Measurements from ENCODE around the gene KCTD19. TPM values are rescaled to one million over a fixed set of nuclear protein-coding genes. Genes with fewer than 3 reads are reported as not detected.

Gene KCTD19
- total RNA-seq, 1 experiment from 2014 or later, result not detected

- POLR2A ChIA-PET, result no interaction called here
- H3K27me3 Mint-ChIP-seq (ENCODE audit: insufficient read depth, unreplicated experiment), result no peaks in the 10 kb centered on the region
- no peak overlapping the region for H3K4me3 Mint-ChIP-seq (ENCODE audit: unreplicated experiment)
- intact Hi-C loops (cut with micrococcal nuclease; ENCODE audit: unreplicated experiment), result loop anchor here (5.0 kb wide), 1 partner anchor 42 kb away; no protein-coding TSS in a partner anchor
- H3K9me3 Mint-ChIP-seq (ENCODE audit: unreplicated experiment), result no peaks in the 10 kb centered on the region
- no peak overlapping the region for H3K4me3 ChIP-seq (ENCODE audit: low read depth, low read length)
- TF ChIP-seq, protein P1, sequence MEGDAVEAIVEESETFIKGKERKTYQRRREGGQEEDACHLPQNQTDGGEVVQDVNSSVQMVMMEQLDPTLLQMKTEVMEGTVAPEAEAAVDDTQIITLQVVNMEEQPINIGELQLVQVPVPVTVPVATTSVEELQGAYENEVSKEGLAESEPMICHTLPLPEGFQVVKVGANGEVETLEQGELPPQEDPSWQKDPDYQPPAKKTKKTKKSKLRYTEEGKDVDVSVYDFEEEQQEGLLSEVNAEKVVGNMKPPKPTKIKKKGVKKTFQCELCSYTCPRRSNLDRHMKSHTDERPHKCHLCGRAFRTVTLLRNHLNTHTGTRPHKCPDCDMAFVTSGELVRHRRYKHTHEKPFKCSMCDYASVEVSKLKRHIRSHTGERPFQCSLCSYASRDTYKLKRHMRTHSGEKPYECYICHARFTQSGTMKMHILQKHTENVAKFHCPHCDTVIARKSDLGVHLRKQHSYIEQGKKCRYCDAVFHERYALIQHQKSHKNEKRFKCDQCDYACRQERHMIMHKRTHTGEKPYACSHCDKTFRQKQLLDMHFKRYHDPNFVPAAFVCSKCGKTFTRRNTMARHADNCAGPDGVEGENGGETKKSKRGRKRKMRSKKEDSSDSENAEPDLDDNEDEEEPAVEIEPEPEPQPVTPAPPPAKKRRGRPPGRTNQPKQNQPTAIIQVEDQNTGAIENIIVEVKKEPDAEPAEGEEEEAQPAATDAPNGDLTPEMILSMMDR (IDR thresholded peaks at IDR 0.05; ENCODE audit: insufficient read depth in 1 of 2, low read depth in 1 of 2, low read length in 1 of 2, severe bottlenecking in 1 of 2, unreplicated experiment in 1 of 2), result no peak
- H3K36me3 Mint-ChIP-seq (ENCODE audit: insufficient read depth, unreplicated experiment), result peaks cover 11% of the 10 kb centered on the region
- no peak for DNase-seq
- peaks cover 6% of the 10 kb centered on the region for H3K4me1 Mint-ChIP-seq (ENCODE audit: low read depth, unreplicated experiment)
- H3K9me3 ChIP-seq, result no peaks in the 10 kb centered on the region
- H3K27ac Mint-ChIP-seq (ENCODE audit: unreplicated experiment), result no peak overlapping the region
- H3K4me1 ChIP-seq, result peaks cover 15% of the 10 kb centered on the region
- no peaks in the 10 kb centered on the region for H3K36me3 ChIP-seq (ENCODE audit: control insufficient read depth, insufficient read depth, low read length)
- H3K27me3 ChIP-seq (replicated peaks; ENCODE audit: control insufficient read depth, insufficient read depth, low read length), result no peaks in the 10 kb centered on the region
- CTCF ChIA-PET, result interaction anchor here (1.2 kb wide), 1 partner anchor 44 kb away, joined by 3 read pairs; no protein-coding TSS in a partner anchor
- no TSS peak for BruUV-seq (replicated peaks)
Measured at GRCh38 chr16:67294938-67295361, 31.6 kb downstream of the KCTD19 start.

- no TSS peak for BruUV-seq (replicated peaks)
Measured at GRCh38 chr16:67294171-67294757, 32.3 kb downstream of the KCTD19 start.

GRCh38 chr16:67291461-67291860, 35.1 kb downstream of the KCTD19 start:
- Mint-ChIP-seq H3K27me3 (ENCODE audit: insufficient read depth, unreplicated experiment) (no peaks in the 10 kb centered on the region), H3K9me3 (ENCODE audit: unreplicated experiment) (no peaks in the 10 kb centered on the region), H3K4me1 (ENCODE audit: low read depth, unreplicated experiment) (peaks cover 3% of the 10 kb centered on the region), H3K36me3 (ENCODE audit: insufficient read depth, unreplicated experiment) (peaks cover 20% of the 10 kb centered on the region), H3K27ac (ENCODE audit: unreplicated experiment) (no peak overlapping the region), H3K4me3 (ENCODE audit: unreplicated experiment) (no peak overlapping the region)
- DNase-seq, result no peak
- intact Hi-C loops (cut with micrococcal nuclease; ENCODE audit: unreplicated experiment), result loop anchor here (5.0 kb wide), 1 partner anchor 46 kb away; no protein-coding TSS in a partner anchor
- H3K9me3 ChIP-seq, result no peaks in the 10 kb centered on the region
- H3K36me3 ChIP-seq (ENCODE audit: control insufficient read depth, insufficient read depth, low read length), result no peaks in the 10 kb centered on the region; the same call in 1 of the 2 replicates
- TF ChIP-seq, protein P1 (IDR thresholded peaks at IDR 0.05; ENCODE audit: insufficient read depth in 1 of 2, low read depth in 1 of 2, low read length in 1 of 2, severe bottlenecking in 1 of 2, unreplicated experiment in 1 of 2), result no peak
- no peak overlapping the region for H3K4me3 ChIP-seq (ENCODE audit: low read depth, low read length)
- no TSS peak for BruUV-seq (replicated peaks)
- H3K4me1 ChIP-seq, result peaks cover 23% of the 10 kb centered on the region
- ChIA-PET POLR2A (no interaction called here), CTCF (no interaction called here)
- no peaks in the 10 kb centered on the region for H3K27me3 ChIP-seq (replicated peaks; ENCODE audit: control insufficient read depth, insufficient read depth, low read length)

More at GRCh38 chr16:67294171-67294757, 32.3 kb downstream of the KCTD19 start:
- Histone ChIP-seq H3K9me3 (no peaks in the 10 kb centered on the region), H3K4me1 (peaks cover 22% of the 10 kb centered on the region), H3K36me3 (ENCODE audit: control insufficient read depth, insufficient read depth, low read length) (no peaks in the 10 kb centered on the region; the same call in 1 of the 2 replicates), H3K4me3 (ENCODE audit: low read depth, low read length) (no peak overlapping the region), H3K27me3 (replicated peaks; ENCODE audit: control insufficient read depth, insufficient read depth, low read length) (no peaks in the 10 kb centered on the region)
- TF ChIP-seq, protein P1 (IDR thresholded peaks at IDR 0.05; ENCODE audit: insufficient read depth in 1 of 2, low read depth in 1 of 2, low read length in 1 of 2, severe bottlenecking in 1 of 2, unreplicated experiment in 1 of 2), result no peak
- H3K27ac Mint-ChIP-seq (ENCODE audit: unreplicated experiment), result no peak overlapping the region
- DNase-seq, result no peak
- H3K36me3 Mint-ChIP-seq (ENCODE audit: insufficient read depth, unreplicated experiment), result peaks cover 11% of the 10 kb centered on the region
- ChIA-PET POLR2A (no interaction called here), CTCF (no interaction called here)
- intact Hi-C loops (cut with micrococcal nuclease; ENCODE audit: unreplicated experiment), result loop anchor here (5.0 kb wide), 1 partner anchor 43 kb away; no protein-coding TSS in a partner anchor
- H3K4me3 Mint-ChIP-seq (ENCODE audit: unreplicated experiment), result no peak overlapping the region
- peaks cover 6% of the 10 kb centered on the region for H3K4me1 Mint-ChIP-seq (ENCODE audit: low read depth, unreplicated experiment)
- no peaks in the 10 kb centered on the region for H3K9me3 Mint-ChIP-seq (ENCODE audit: unreplicated experiment)
- no peaks in the 10 kb centered on the region for H3K27me3 Mint-ChIP-seq (ENCODE audit: insufficient read depth, unreplicated experiment)
